PC-9 (cell line): Measurements from ENCODE around the gene PNCK. TPM values are rescaled to one million over a fixed set of nuclear protein-coding genes. Genes with fewer than 3 reads are reported as not detected.

Experiments
- BruUV-seq: library from RNA; stranded (reverse); fragments of 400-500 nt; replicated peaks from 2 replicates; lab custom pipeline; 2021; lab: Mats Ljungman, UMichigan
- CTCF ChIA-PET: fragments of 300-600 bp; sonication (Branson Sonifier 250); formaldehyde crosslinking; loops from one replicate; lab custom pipeline; 2022; ENCODE audit warnings: antibody characterized with exemption; lab: Charles Lee
- POLR2A ChIA-PET: fragments of 300-600 bp; sonication (Branson Sonifier 250); formaldehyde crosslinking; loops from one replicate; lab custom pipeline; 2022; ENCODE audit warnings: antibody characterized with exemption; ENCODE audit not compliant: unreplicated experiment; lab: Charles Lee
- DNase-seq, 2 experiments: peaks; one replicate each; pipeline versions ENCODE4 v3.0.0 to v3.0.0-alpha.2; 2015 to 2022; ENCODE audit warnings: mixed read lengths in 1 of 2
- H2AFZ ChIP-seq: fragments of 200-600 bp; sonication (generic); 2 replicates; pipeline ENCODE4 v1.8.1; 2017; ENCODE audit warnings: antibody characterized with exemption
- H3F3A ChIP-seq: fragments of 200-600 bp; sonication (generic); 2 replicates; pipeline ENCODE4 v1.8.1; 2017; ENCODE audit warnings: antibody characterized with exemption, mild to moderate bottlenecking, low read depth; ENCODE audit not compliant: insufficient read depth
- H3K27ac ChIP-seq: fragments of 200-600 bp; sonication (generic); 2 replicates; pipeline ENCODE4 v1.6.1; 2016; ENCODE audit warnings: mixed run types
- H3K27me3 ChIP-seq: fragments of 200-600 bp; sonication (generic); 2 replicates; pipeline ENCODE4 v1.6.1; 2016; ENCODE audit warnings: low read depth, mixed run types; ENCODE audit not compliant: insufficient read depth
- H3K36me3 ChIP-seq: fragments of 200-600 bp; sonication (generic); 2 replicates; pipeline ENCODE4 v1.6.1; 2016; ENCODE audit warnings: low read depth, mixed run types
- H3K4me1 ChIP-seq: fragments of 200-600 bp; sonication (generic); replicated peaks from 2 replicates; pipeline ENCODE4 v1.6.1; 2016; ENCODE audit warnings: mixed run types; ENCODE audit not compliant: insufficient read depth
- H3K4me2 ChIP-seq: fragments of 200-600 bp; sonication (generic); 2 replicates; pipeline ENCODE4 v1.6.1; 2017; ENCODE audit warnings: mixed run types
- H3K4me3 ChIP-seq: fragments of 200-600 bp; sonication (generic); 2 replicates; pipeline ENCODE4 v1.6.1; 2016; ENCODE audit warnings: mixed run types
- H3K79me2 ChIP-seq: fragments of 200-600 bp; sonication (generic); 2 replicates; pipeline ENCODE4 v1.6.1; 2017; ENCODE audit warnings: low read depth, mixed run types
- H3K9me2 ChIP-seq: fragments of 200-600 bp; sonication (generic); 2 replicates; pipeline ENCODE4 v1.8.1; 2017; ENCODE audit warnings: mild to moderate bottlenecking; ENCODE audit not compliant: insufficient read depth
- H3K9me3 ChIP-seq: fragments of 200-600 bp; sonication (generic); 2 replicates; pipeline ENCODE4 v1.8.1; 2016; ENCODE audit warnings: low read depth; ENCODE audit not compliant: insufficient read depth
- H4K20me1 ChIP-seq: fragments of 200-600 bp; sonication (generic); 2 replicates; pipeline ENCODE4 v1.8.1; 2017; ENCODE audit not compliant: insufficient read depth
- CTCF ChIP-seq: fragments of 200-600 bp; sonication (generic); conservative IDR thresholded peaks from 2 replicates; pipeline ENCODE4 v1.6.1; 2017; ENCODE audit warnings: mixed run types, antibody characterized with exemption, mild to moderate bottlenecking, moderate library complexity
- EZH2 ChIP-seq: fragments of 200-600 bp; sonication (generic); IDR thresholded peaks from 2 replicates; pipeline ENCODE4 v1.8.0; 2017; ENCODE audit warnings: antibody characterized with exemption, low read depth
- intact Hi-C: fragments of 100-400 bp; cut with micrococcal nuclease; formaldehyde crosslinking; loops from one replicate; pipeline ENCODE4 v1.10.0; 2022; ENCODE audit not compliant: unreplicated experiment
- total RNA-seq: library from RNA; stranded (reverse); gene quantifications from 2 replicates; pipeline ENCODE4 v1.2.3, GENCODE V29; 2021

The PNCK gene
- total RNA-seq, 1 experiment from 2014 or later, result 1.0 TPM

- Histone ChIP-seq H2AFZ (no peak overlapping the region), H4K20me1 (no peaks in the 10 kb centered on the region), H3K36me3 (no peaks in the 10 kb centered on the region), H3F3A (no peaks in the 10 kb centered on the region), H3K79me2 (no peaks in the 10 kb centered on the region), H3K9me2 (no peaks in the 10 kb centered on the region), H3K4me2 (no peak overlapping the region), H3K4me3 (no peak overlapping the region), H3K27me3 (no peaks in the 10 kb centered on the region), H3K4me1 (no peaks in the 10 kb centered on the region), H3K27ac (no peak overlapping the region), H3K9me3 (no peaks in the 10 kb centered on the region)
- TF ChIP-seq CTCF (no peak), EZH2 (no peak)
- CTCF ChIA-PET, result no interaction called here
- intact Hi-C loops, result no loop called here
- no peak for DNase-seq
- BruUV-seq, result no TSS peak
- POLR2A ChIA-PET, result no interaction called here
Measured at GRCh38 chrX:153674219-153674851, 722 bp upstream of the PNCK start.

- intact Hi-C loops, result no loop called here
- Histone ChIP-seq H3K4me1 (no peaks in the 10 kb centered on the region), H3F3A (no peaks in the 10 kb centered on the region), H2AFZ (no peak overlapping the region), H3K9me2 (no peaks in the 10 kb centered on the region), H3K4me3 (no peak overlapping the region), H3K9me3 (no peaks in the 10 kb centered on the region), H3K27ac (no peak overlapping the region), H3K36me3 (no peaks in the 10 kb centered on the region), H4K20me1 (no peaks in the 10 kb centered on the region), H3K79me2 (no peaks in the 10 kb centered on the region), H3K27me3 (no peaks in the 10 kb centered on the region), H3K4me2 (no peak overlapping the region)
- no peak for TF ChIP-seq CTCF
- no peak for TF ChIP-seq EZH2
- BruUV-seq, result no TSS peak
- ChIA-PET CTCF (no interaction called here), POLR2A (no interaction called here)
- no peak for DNase-seq
Measured at GRCh38 chrX:153672531-153673427, 834 bp downstream of the PNCK start.

GRCh38 chrX:153671589-153672530, 1.8 kb downstream of the PNCK start:
- Histone ChIP-seq H3K36me3 (no peaks in the 10 kb centered on the region), H3K4me1 (no peaks in the 10 kb centered on the region), H3K4me2 (no peak overlapping the region), H3K4me3 (no peak overlapping the region), H3K79me2 (no peaks in the 10 kb centered on the region), H3K27ac (no peak overlapping the region), H4K20me1 (no peaks in the 10 kb centered on the region), H3K9me3 (no peaks in the 10 kb centered on the region), H2AFZ (no peak overlapping the region), H3K27me3 (0 out of 2 replicates have a peak, but pooled peaks cover 4% of the 10 kb centered on the region), H3K9me2 (no peaks in the 10 kb centered on the region), H3F3A (no peaks in the 10 kb centered on the region)
- POLR2A ChIA-PET, result no interaction called here
- TF ChIP-seq EZH2 (no peak), CTCF (no peak)
- no TSS peak for BruUV-seq
- intact Hi-C loops, result no loop called here
- CTCF ChIA-PET, result no interaction called here
- DNase-seq, result no peak
